Neural progenitor cell (in vitro differentiated cells): ENCODE measurements around the gene PLAAT1. TPM values are rescaled to one million over a fixed set of nuclear protein-coding genes. Genes with fewer than 3 reads are reported as not detected.

Experiments used
- DNase-seq: peaks from one replicate; pipeline ENCODE4 v3.0.0-alpha.2; 2016; ENCODE audit warnings: low spot score
- H2AFZ ChIP-seq: fragments of 200-600 bp; sonication (generic); replicated peaks from 2 replicates; pipeline ENCODE4 v1.6.1; 2016; ENCODE audit warnings: antibody characterized with exemption
- H3F3A ChIP-seq: fragments of 200-600 bp; sonication (generic); 2 replicates; pipeline ENCODE4 v1.6.1; 2016; ENCODE audit warnings: antibody characterized with exemption, low read depth
- H3K27ac ChIP-seq: fragments of 200-600 bp; sonication (generic); 2 replicates; pipeline ENCODE4 v1.5.1; 2016; ENCODE audit warnings: mild to moderate bottlenecking
- H3K27me3 ChIP-seq: fragments of 200-600 bp; sonication (generic); 2 replicates; pipeline ENCODE4 v1.6.1; 2016; ENCODE audit warnings: mild to moderate bottlenecking, moderate library complexity
- H3K36me3 ChIP-seq: fragments of 200-600 bp; sonication (generic); 2 replicates; pipeline ENCODE4 v1.5.1; 2016
- H3K4me1 ChIP-seq: fragments of 200-600 bp; sonication (generic); 2 replicates; pipeline ENCODE4 v1.6.1; 2016; ENCODE audit warnings: mixed run types
- H3K4me2 ChIP-seq: fragments of 200-600 bp; sonication (generic); 2 replicates; pipeline ENCODE4 v1.6.1; 2016
- H3K4me3 ChIP-seq: fragments of 200-600 bp; sonication (generic); 2 replicates; pipeline ENCODE4 v1.5.1; 2016
- H3K79me2 ChIP-seq: fragments of 200-600 bp; sonication (generic); 2 replicates; pipeline ENCODE4 v1.6.1; 2016; ENCODE audit warnings: low read depth
- H3K9ac ChIP-seq: fragments of 200-600 bp; sonication (generic); 2 replicates; pipeline ENCODE4 v1.6.1; 2016
- H3K9me3 ChIP-seq: fragments of 200-600 bp; sonication (generic); 2 replicates; pipeline ENCODE4 v1.5.1; 2016; ENCODE audit warnings: low read depth
- H4K20me1 ChIP-seq: fragments of 200-600 bp; sonication (generic); 2 replicates; pipeline ENCODE4 v1.6.1; 2016; ENCODE audit warnings: low read depth
- H3K27ac Mint-ChIP-seq: 3 replicates; pipeline ENCODE4 v1.8.0; 2021; ENCODE audit warnings: mixed read lengths
- H3K27me3 Mint-ChIP-seq: 2 replicates; pipeline ENCODE4 v1.8.0; 2022; ENCODE audit warnings: low read depth, mild to moderate bottlenecking, inconsistent platforms, moderate library complexity, mixed read lengths; ENCODE audit not compliant: insufficient read depth
- H3K36me3 Mint-ChIP-seq: 3 replicates; pipeline ENCODE4 v1.8.0; 2021; ENCODE audit warnings: mixed read lengths
- H3K4me1 Mint-ChIP-seq: 3 replicates; pipeline ENCODE4 v1.8.0; 2021; ENCODE audit warnings: mixed read lengths
- H3K4me3 Mint-ChIP-seq: 3 replicates; pipeline ENCODE4 v1.8.0; 2021; ENCODE audit warnings: mild to moderate bottlenecking, moderate library complexity, mixed read lengths
- H3K9me3 Mint-ChIP-seq: 3 replicates; pipeline ENCODE4 v1.8.0; 2020; ENCODE audit warnings: mixed read lengths
- CTCF ChIP-seq: fragments of 200-600 bp; sonication (generic); IDR thresholded peaks from 2 replicates; pipeline ENCODE4 v1.5.1; 2017; ENCODE audit warnings: antibody characterized with exemption, mild to moderate bottlenecking
- EZH2 ChIP-seq: fragments of 200-600 bp; sonication (generic); IDR thresholded peaks from 2 replicates; pipeline ENCODE4 v1.6.1; 2017; ENCODE audit warnings: antibody characterized with exemption, mild to moderate bottlenecking, moderate library complexity
- EZH2phosphoT487 ChIP-seq: fragments of 200-600 bp; sonication (generic); IDR thresholded peaks from 2 replicates; pipeline ENCODE4 v1.6.1; 2017; ENCODE audit warnings: antibody characterized with exemption
- total RNA-seq: library from RNA; depleted of rRNA; stranded (reverse); fragments of >200 nt; gene quantifications from 2 replicates; pipeline ENCODE4 v1.2.3, GENCODE V29; 2015; ENCODE audit warnings: low replicate concordance

The PLAAT1 gene
- total RNA-seq, 1 donor from 2014 or later: 4.9 TPM

DNA sequence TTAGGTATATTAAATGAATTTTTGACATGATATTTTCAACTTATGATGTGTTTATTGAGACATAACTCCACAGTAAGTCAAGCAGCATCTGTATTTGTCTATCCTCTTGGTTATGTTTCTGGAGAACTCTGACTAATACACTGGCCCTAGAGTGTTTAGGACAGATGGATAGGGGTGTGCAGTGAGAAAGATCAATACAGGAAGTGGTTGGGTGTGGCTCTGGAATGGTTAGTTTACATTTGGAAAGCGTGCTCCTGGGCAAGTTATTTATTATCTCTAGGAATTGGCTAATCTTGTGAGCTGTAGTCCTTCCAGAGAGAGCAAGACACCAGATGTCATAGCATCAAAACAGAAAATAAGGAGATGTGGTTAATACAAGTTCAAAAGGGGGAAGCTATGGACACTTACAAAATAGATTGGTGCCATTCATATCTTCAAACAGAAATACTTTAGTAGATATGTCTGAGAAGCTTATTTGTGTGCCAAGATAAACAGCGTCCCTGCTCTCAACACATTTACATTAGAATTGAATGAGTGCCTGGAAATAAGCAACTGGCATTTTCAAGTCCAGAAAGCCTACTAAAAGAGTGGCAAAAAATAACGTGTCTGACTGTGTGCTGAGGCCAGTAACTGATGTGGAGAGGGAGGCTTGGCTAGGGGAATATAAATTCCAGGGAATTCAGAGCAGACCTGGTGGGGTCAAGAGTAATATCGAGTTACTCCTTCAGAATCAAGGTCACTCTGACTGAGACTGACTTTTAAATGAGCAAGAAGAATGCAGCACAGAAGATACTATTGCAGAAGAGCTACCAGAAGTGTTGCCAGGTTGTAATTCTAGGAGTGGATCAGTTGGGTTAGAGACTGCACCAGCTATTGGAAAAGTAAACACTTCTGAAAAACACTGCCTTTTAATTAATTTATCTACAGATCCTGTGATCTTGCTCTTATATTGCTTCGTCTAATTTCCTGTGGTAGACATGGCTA is 33.4 kb upstream of the PLAAT1 start:
- H3K4me3 Mint-ChIP-seq: no peak overlapping the region
- H2AFZ ChIP-seq: no peak overlapping the region
- no peaks in the 10 kb centered on the region for H3K79me2 ChIP-seq
- no peak overlapping the region for H3K27ac ChIP-seq
- no peaks in the 10 kb centered on the region for H3K36me3 Mint-ChIP-seq
- H3K27ac Mint-ChIP-seq: no peak overlapping the region
- no peak for TF ChIP-seq CTCF
- TF ChIP-seq EZH2: no peak
- TF ChIP-seq EZH2phosphoT487: no peak
- DNase-seq: no peak
- H3K4me2 ChIP-seq: no peak overlapping the region
- no peaks in the 10 kb centered on the region for H3K27me3 Mint-ChIP-seq
- no peaks in the 10 kb centered on the region for H3F3A ChIP-seq
- H4K20me1 ChIP-seq: no peaks in the 10 kb centered on the region
- H3K9ac ChIP-seq: no peak overlapping the region
- H3K9me3 Mint-ChIP-seq: no peaks in the 10 kb centered on the region
- H3K36me3 ChIP-seq: no peaks in the 10 kb centered on the region
- no peaks in the 10 kb centered on the region for H3K27me3 ChIP-seq
- H3K9me3 ChIP-seq: no peaks in the 10 kb centered on the region
- H3K4me1 ChIP-seq: no peaks in the 10 kb centered on the region
- no peak overlapping the region for H3K4me3 ChIP-seq
- no peaks in the 10 kb centered on the region for H3K4me1 Mint-ChIP-seq

GRCh38 chr3:193210618-193211017 is 30.4 kb upstream of the PLAAT1 start:
- no peak overlapping the region for H3K4me3 Mint-ChIP-seq
- Histone ChIP-seq H3F3A (no peaks in the 10 kb centered on the region), H3K27me3 (no peaks in the 10 kb centered on the region), H3K9me3 (no peaks in the 10 kb centered on the region), H2AFZ (no peak overlapping the region), H3K27ac (no peak overlapping the region), H3K4me3 (no peak overlapping the region), H3K4me2 (no peak overlapping the region), H3K79me2 (no peaks in the 10 kb centered on the region), H3K36me3 (no peaks in the 10 kb centered on the region), H3K4me1 (no peaks in the 10 kb centered on the region), H4K20me1 (no peaks in the 10 kb centered on the region), H3K9ac (no peak overlapping the region)
- H3K27ac Mint-ChIP-seq: no peak overlapping the region
- no peaks in the 10 kb centered on the region for H3K4me1 Mint-ChIP-seq
- TF ChIP-seq EZH2phosphoT487: no peak
- no peak for TF ChIP-seq EZH2
- no peak for TF ChIP-seq CTCF
- no peaks in the 10 kb centered on the region for H3K9me3 Mint-ChIP-seq
- H3K27me3 Mint-ChIP-seq: no peaks in the 10 kb centered on the region
- no peaks in the 10 kb centered on the region for H3K36me3 Mint-ChIP-seq
- no peak for DNase-seq

DNA sequence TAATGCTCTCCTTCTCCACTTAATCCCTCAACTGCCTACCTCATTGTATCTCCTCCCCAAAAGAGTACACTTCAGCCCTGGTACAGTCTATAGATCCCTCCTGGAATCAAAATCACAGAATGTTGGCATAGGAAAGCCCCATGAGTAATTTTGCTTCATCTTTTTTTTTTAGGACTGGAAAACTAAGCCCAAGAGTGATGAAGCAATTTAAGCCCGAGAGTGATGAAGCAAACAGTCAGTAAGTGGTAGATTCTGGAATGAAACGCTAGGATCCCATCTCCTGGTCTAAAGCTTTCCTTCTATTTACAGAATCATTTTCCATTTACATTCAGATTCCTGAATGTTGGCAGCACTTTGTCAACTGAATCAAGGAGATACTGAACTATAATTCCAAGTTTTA is 29.8 kb upstream of the PLAAT1 start:
- no peaks in the 10 kb centered on the region for H3K9me3 Mint-ChIP-seq
- no peak for DNase-seq
- no peaks in the 10 kb centered on the region for H3K4me1 Mint-ChIP-seq
- no peak overlapping the region for H3K4me2 ChIP-seq
- H3K4me3 Mint-ChIP-seq: no peak overlapping the region
- no peak overlapping the region for H3K4me3 ChIP-seq
- no peaks in the 10 kb centered on the region for H4K20me1 ChIP-seq
- H3K36me3 ChIP-seq: no peaks in the 10 kb centered on the region
- no peak overlapping the region for H3K27ac Mint-ChIP-seq
- no peaks in the 10 kb centered on the region for H3K27me3 ChIP-seq
- H3K79me2 ChIP-seq: no peaks in the 10 kb centered on the region
- no peaks in the 10 kb centered on the region for H3K4me1 ChIP-seq
- H3K27ac ChIP-seq: no peak overlapping the region
- H3K36me3 Mint-ChIP-seq: no peaks in the 10 kb centered on the region
- TF ChIP-seq CTCF (no peak), EZH2phosphoT487 (no peak), EZH2 (no peak)
- no peaks in the 10 kb centered on the region for H3F3A ChIP-seq
- no peaks in the 10 kb centered on the region for H3K9me3 ChIP-seq
- no peak overlapping the region for H2AFZ ChIP-seq
- H3K9ac ChIP-seq: no peak overlapping the region
- H3K27me3 Mint-ChIP-seq: no peaks in the 10 kb centered on the region
